ENCODE measurements around the gene MRI1.

DNA sequence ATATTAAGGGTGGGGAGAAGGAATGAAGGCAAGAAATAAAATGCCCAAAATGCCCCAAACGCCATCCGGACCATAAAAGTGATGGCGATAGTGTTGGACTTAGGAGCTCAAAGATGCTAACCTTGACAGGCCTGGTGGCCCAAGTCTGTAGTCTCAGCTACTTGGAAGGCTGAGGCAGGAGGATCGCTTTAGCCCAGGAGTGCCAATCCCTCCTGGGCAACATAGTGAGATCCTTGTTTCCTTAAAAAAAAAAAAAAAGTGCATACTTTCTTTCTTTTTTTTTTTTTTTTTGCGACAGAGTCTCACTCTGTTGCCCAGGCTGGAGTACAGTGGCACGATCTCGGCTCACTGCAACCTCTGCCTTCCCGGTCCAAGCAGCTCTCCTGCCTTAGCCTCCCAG lies 32.0 kb upstream of the MRI1 start:
- no peak for TF ChIP-seq CTCF (IDR thresholded peaks at IDR 0.05)
- no peak for TF ChIP-seq POLR2AphosphoS5 (IDR thresholded peaks at IDR 0.05)

Data from breast epithelium (tissue), 3 donors.